ENCODE measurements around the gene KIF22.

DNA sequence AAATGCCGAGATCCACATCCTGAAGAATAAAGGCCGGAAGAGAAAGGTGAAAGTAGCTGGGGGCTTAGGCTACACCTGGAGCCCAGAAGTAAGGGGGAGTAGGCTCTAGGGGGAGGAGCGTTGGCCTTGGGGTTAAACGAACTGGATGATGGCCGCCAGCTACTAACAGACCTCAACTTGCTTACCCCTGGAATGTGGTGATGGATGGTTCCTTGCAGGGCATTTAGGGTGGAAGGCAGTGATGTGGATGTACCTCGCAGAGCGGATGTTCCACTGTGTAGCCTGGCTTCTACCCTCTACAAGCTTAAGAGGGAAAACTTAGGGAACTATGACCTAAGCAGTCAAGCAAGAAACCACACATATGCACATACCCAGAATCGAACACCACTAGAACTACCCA, 13.5 kb downstream of the KIF22 start:
- TF ChIP-seq, protein P1, sequence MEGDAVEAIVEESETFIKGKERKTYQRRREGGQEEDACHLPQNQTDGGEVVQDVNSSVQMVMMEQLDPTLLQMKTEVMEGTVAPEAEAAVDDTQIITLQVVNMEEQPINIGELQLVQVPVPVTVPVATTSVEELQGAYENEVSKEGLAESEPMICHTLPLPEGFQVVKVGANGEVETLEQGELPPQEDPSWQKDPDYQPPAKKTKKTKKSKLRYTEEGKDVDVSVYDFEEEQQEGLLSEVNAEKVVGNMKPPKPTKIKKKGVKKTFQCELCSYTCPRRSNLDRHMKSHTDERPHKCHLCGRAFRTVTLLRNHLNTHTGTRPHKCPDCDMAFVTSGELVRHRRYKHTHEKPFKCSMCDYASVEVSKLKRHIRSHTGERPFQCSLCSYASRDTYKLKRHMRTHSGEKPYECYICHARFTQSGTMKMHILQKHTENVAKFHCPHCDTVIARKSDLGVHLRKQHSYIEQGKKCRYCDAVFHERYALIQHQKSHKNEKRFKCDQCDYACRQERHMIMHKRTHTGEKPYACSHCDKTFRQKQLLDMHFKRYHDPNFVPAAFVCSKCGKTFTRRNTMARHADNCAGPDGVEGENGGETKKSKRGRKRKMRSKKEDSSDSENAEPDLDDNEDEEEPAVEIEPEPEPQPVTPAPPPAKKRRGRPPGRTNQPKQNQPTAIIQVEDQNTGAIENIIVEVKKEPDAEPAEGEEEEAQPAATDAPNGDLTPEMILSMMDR (IDR thresholded peaks at IDR 0.05) = no peak
- TF ChIP-seq POLR2A (IDR thresholded peaks at IDR 0.05) = no peak
- no peak for TF ChIP-seq POLR2AphosphoS5 (IDR thresholded peaks at IDR 0.05)
